Activated CD8-positive, alpha-beta memory T cell treated with anti-CD3 and anti-CD28 coated beads, Interleukin-2, amount 10 ng/mL, durations not matched to agents 7 days and 5 days (primary cell): ENCODE data around the gene DNAJB6. TPM values are rescaled to one million over a fixed set of nuclear protein-coding genes. Genes with fewer than 3 reads are reported as not detected.
"Not testable (repeated sequence)": the region's sequence is repeated elsewhere in the genome, so short reads cannot be mapped to it uniquely, and the experiment has no call there.

Source experiments
- ATAC-seq: fragments of 150-1000 bp; cut with Tn5 transposase; one replicate; pipeline ENCODE4 v1.10.0; 2021; ENCODE audit warnings: moderate library complexity
- CTCF ChIA-PET: fragments of 350-600 bp; sonication (Branson Sonifier 250); formaldehyde crosslinking; loops from one replicate; lab custom pipeline; 2021; ENCODE audit warnings: antibody characterized with exemption; lab: Charles Lee
- DNase-seq: peaks from one replicate; pipeline ENCODE4 v3.0.0-alpha.2; 2020
- H3K27ac Mint-ChIP-seq: one replicate; pipeline ENCODE4 v1.8.0; 2021; ENCODE audit warnings: mild to moderate bottlenecking, mixed read lengths
- H3K27me3 Mint-ChIP-seq: one replicate; pipeline ENCODE4 v1.8.0; 2021; ENCODE audit warnings: mixed read lengths
- H3K36me3 Mint-ChIP-seq: one replicate; pipeline ENCODE4 v1.8.0; 2021; ENCODE audit warnings: mild to moderate bottlenecking, mixed read lengths
- H3K4me1 Mint-ChIP-seq: one replicate; pipeline ENCODE4 v1.8.0; 2021; ENCODE audit warnings: mixed read lengths
- H3K4me3 Mint-ChIP-seq: one replicate; pipeline ENCODE4 v1.8.0; 2021; ENCODE audit warnings: mild to moderate bottlenecking, moderate library complexity, mixed read lengths
- H3K9me3 Mint-ChIP-seq: one replicate; pipeline ENCODE4 v1.8.0; 2022; ENCODE audit warnings: low read depth, mixed read lengths
- total RNA-seq, 2 experiments: library from RNA; stranded (reverse); gene quantifications; one replicate each; pipeline ENCODE4 v1.2.3, GENCODE V29; 2021

Gene DNAJB6
- total RNA-seq, 2 experiments from 2014 or later = 82.0 to 85.6 TPM

DNA sequence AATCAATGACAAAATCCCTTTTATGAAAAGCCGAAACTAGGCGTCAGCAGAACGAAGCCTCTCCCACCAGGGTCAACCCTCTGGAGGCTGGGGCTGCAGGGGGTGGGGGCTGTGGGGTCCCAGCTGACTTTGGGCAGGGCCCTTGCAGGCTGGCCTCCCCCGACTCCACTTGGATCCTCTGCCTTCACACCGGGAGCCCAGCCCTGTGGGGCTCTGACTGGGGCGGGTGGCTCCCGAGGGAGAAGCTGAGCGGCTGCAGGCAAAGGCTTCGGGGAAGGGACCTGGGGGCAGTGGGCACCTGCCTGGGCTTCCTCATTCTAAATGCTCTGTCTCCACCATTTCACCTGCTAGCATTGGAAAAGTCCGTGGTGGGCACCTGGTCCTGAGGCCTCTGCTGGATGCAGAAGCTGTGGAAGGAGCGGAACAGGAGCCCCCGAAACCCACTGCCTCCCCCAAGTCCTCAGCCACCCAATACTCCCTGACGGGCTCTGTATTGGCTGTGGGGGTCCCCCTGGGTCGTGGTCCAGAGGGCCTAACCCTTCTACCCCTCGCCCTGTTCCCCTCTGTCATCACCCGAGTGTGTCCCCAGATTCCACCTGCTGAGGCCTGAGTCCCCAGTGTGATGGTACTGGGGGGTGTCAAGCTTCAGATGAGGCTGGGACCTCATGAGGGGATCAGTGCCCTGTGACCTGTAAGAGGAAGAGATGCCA is 108.6 kb downstream of the DNAJB6 start:
- ATAC-seq (no peak), DNase-seq (peak; percentile 33)
- peaks cover 6% of the 10 kb centered on the region for H3K27me3 Mint-ChIP-seq
- no peak overlapping the region for H3K4me3 Mint-ChIP-seq
- CTCF ChIA-PET = no interaction called here
- no peaks in the 10 kb centered on the region for H3K36me3 Mint-ChIP-seq
- no peaks in the 10 kb centered on the region for H3K4me1 Mint-ChIP-seq
- no peak overlapping the region for H3K27ac Mint-ChIP-seq
- H3K9me3 Mint-ChIP-seq = no peaks in the 10 kb centered on the region

DNA sequence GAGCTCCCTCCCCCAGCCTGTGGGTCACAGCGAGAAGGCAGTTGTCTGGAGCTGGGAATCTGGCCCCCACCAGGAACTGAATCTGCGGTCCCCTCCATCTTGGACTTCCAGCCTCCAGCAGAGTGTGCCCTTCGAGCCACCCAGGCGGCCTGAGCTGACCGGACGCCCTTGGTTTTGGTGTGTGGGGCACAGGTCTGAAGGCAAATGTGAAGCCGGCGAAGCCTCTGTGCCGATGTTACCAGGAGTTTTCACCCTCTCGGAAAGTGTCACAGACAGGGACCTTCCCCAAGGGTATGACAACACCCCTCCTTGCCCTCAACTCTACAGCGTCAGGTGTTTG is 109.1 kb downstream of the DNAJB6 start:
- H3K36me3 Mint-ChIP-seq = no peaks in the 10 kb centered on the region
- DNase-seq = peak; percentile 23
- no peak for ATAC-seq
- no peak overlapping the region for H3K27ac Mint-ChIP-seq
- H3K27me3 Mint-ChIP-seq = peaks cover 8% of the 10 kb centered on the region
- CTCF ChIA-PET = no interaction called here
- no peak overlapping the region for H3K4me3 Mint-ChIP-seq
- H3K4me1 Mint-ChIP-seq = no peaks in the 10 kb centered on the region
- H3K9me3 Mint-ChIP-seq = no peaks in the 10 kb centered on the region

DNA sequence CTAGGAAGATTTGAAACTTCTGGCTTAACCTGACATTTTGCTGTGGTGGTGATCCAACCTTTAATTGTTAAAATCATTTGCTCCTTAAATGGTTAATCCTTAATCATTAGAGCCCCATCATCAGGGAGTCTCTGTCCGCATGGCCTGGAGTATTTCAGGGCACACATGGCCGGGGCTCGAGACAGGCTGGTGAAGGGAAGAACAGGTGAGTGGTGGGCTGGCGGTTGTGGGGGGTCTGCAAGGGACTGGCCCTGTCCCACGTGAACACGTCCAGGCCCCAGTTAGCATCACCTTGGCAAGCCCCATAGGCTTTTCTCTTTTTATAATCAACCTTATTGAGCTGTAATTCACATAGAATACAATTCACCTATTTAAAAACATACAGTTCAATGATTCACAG is 109.5 kb downstream of the DNAJB6 start:
- Mint-ChIP-seq H3K4me1 (no peaks in the 10 kb centered on the region), H3K27me3 (peaks cover 9% of the 10 kb centered on the region), H3K27ac (no peak overlapping the region), H3K9me3 (no peaks in the 10 kb centered on the region), H3K4me3 (no peak overlapping the region), H3K36me3 (no peaks in the 10 kb centered on the region)
- CTCF ChIA-PET = no interaction called here
- peak; percentile 29 for DNase-seq
- ATAC-seq = no peak

DNA sequence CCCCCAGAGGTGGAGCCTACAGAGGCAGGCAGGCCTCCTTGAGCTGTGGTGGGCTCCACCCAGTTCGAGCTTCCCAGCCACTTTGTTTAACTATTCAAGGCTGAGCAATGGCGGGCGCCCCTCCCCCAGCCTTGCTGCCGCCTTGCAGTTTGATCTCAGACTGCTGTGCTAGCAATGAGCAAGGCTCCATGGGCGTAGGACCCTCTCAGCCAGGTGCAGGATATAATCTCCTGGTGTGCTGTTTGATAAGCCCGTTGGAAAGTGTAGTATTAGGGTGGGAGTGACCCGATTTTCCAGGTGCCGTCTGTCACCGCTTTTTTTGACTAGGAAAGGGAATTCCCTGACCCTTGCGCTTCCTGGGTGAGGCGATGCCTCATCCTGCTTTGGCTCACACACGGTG is 117.2 kb downstream of the DNAJB6 start:
- CTCF ChIA-PET, H3K4me1 Mint-ChIP-seq, H3K36me3 Mint-ChIP-seq: not testable (repeated sequence)

DNA sequence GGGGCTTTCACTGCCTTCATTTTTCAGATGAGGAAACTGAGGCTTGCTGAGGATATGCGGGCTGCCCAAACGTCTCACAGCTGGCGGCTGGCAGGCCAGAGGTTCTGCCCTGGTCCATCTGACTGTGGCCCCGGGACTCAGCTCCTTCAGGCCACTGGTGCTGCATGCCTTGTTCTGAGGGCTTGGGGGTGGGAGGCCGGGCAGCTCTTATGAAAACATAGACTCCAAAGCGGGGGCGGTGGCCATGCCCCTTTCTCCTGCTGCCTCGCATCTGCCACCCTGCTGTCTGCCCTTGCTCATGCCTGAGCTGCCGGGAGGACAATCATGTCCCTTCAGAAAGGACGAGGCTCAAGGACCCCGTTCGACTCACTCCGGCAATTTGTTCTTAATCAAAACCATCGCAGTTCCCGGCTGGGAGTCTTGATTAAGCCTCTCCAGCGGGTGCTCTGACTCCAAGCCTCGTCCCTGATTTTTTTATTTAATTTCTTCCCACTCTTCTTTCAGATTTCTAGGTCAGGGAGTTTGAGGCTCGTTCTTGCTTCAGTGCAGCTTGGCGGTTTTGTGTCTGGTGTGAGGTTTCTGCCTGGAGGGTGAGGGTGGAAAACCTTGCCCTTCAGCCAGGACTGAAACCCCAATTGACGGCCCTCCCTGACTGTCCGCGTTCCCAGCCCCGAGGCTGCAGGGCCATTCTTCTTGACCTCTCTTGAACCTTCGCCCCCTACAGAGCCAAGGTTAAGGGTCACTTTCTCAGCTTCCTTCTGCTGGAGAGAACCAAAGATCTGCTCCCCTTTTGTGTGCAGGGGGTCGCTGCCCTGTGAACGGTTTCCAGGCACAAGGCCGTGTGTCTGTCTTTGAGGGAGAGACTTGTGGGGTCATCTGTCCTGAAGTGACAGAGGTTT is 120.8 kb downstream of the DNAJB6 start:
- no peak for ATAC-seq
- H3K27me3 Mint-ChIP-seq = peaks cover 44% of the 10 kb centered on the region
- H3K4me1 Mint-ChIP-seq = peaks cover 5% of the 10 kb centered on the region
- CTCF ChIA-PET = no interaction called here
- H3K36me3 Mint-ChIP-seq = peaks cover 3% of the 10 kb centered on the region
- H3K27ac Mint-ChIP-seq = no peak overlapping the region
- H3K4me3 Mint-ChIP-seq = no peak overlapping the region
- DNase-seq = peak; percentile 11
- peaks cover 6% of the 10 kb centered on the region for H3K9me3 Mint-ChIP-seq

More for the DNA sequence above, 117.2 kb downstream of the DNAJB6 start:
- not testable (repeated sequence) for H3K4me3 Mint-ChIP-seq, H3K27ac Mint-ChIP-seq, DNase-seq, H3K9me3 Mint-ChIP-seq, ATAC-seq
- peaks cover 47% of the 10 kb centered on the region for H3K27me3 Mint-ChIP-seq

DNA sequence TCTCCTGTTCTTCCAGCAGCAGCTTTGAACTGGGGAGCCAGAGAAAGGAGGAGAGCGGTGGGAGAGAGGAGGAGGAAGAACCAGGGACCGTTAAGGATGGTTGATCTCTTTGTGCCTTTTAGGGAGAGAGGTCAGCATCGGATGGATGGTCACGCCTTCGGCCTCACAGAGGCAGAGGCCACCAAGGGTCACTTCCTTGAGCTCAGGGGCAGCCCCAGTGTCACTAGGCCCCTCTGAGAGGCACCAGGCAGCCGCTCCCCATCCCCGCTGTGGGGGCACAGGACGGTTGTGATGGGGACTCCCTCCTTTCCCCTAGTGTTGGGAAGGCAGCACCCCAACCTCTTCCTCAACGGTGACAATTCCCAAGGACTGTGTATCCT is 121.4 kb downstream of the DNAJB6 start:
- Mint-ChIP-seq H3K36me3 (peaks cover 3% of the 10 kb centered on the region), H3K27ac (no peak overlapping the region), H3K9me3 (peaks cover 6% of the 10 kb centered on the region), H3K4me3 (no peak overlapping the region), H3K4me1 (peaks cover 10% of the 10 kb centered on the region), H3K27me3 (peaks cover 37% of the 10 kb centered on the region)
- CTCF ChIA-PET = no interaction called here
- DNase-seq (no peak), ATAC-seq (no peak)

DNA sequence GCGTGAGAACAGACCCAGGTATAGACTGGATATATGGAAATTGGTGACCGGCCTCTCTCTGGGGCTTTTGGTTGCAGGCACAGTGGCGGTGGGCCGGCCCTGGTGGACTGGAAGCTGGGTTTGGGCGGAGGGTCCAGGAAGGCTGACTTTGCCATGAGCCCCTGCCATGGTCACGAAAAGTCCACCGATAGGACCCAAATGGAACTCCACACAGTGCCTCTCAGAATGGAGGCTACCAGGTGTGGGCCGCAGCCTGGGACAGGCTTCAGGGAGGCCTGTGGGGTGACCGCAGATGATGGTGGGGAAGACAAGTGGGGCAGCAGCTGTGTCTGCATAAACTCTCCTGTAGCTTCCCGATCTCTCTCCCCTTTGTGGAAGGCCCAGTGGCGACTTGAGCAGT is 123.2 kb downstream of the DNAJB6 start:
- DNase-seq = peak; percentile 38
- CTCF ChIA-PET = interaction anchor here (1.0 kb wide), 1 partner anchor 11 kb away, joined by 3 read pairs; no protein-coding TSS in a partner anchor
- no peak for ATAC-seq
- H3K27ac Mint-ChIP-seq = no peak overlapping the region
- no peaks in the 10 kb centered on the region for H3K9me3 Mint-ChIP-seq
- peaks cover 10% of the 10 kb centered on the region for H3K4me1 Mint-ChIP-seq
- no peak overlapping the region for H3K4me3 Mint-ChIP-seq
- no peaks in the 10 kb centered on the region for H3K36me3 Mint-ChIP-seq
- H3K27me3 Mint-ChIP-seq = peaks cover 34% of the 10 kb centered on the region

DNA sequence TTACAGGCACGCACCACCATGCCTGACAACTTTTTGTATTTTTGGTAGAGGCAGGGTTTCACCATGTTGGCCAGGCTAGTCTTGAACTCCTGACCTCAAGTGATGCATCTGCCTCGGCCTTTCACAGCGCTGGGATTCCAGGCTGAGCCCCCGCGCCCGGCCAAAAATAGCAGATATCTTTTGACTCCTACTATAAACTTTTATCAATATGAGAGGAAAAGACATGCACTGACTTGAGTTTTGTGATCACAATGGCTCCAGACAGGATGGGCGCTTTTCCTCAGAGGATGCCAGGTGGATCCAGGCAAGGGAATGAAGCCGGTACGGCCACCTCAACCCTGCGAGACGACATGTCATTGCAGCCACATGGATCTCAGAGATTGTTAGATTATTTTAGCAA is 123.9 kb downstream of the DNAJB6 start:
- no peak overlapping the region for H3K27ac Mint-ChIP-seq
- H3K9me3 Mint-ChIP-seq = no peaks in the 10 kb centered on the region
- no peak overlapping the region for H3K4me3 Mint-ChIP-seq
- peaks cover 34% of the 10 kb centered on the region for H3K27me3 Mint-ChIP-seq
- CTCF ChIA-PET = interaction anchor here (1.0 kb wide), 1 partner anchor 11 kb away, joined by 3 read pairs; no protein-coding TSS in a partner anchor
- H3K4me1 Mint-ChIP-seq = peaks cover 10% of the 10 kb centered on the region
- ATAC-seq (no peak), DNase-seq (no peak)
- H3K36me3 Mint-ChIP-seq = no peaks in the 10 kb centered on the region

DNA sequence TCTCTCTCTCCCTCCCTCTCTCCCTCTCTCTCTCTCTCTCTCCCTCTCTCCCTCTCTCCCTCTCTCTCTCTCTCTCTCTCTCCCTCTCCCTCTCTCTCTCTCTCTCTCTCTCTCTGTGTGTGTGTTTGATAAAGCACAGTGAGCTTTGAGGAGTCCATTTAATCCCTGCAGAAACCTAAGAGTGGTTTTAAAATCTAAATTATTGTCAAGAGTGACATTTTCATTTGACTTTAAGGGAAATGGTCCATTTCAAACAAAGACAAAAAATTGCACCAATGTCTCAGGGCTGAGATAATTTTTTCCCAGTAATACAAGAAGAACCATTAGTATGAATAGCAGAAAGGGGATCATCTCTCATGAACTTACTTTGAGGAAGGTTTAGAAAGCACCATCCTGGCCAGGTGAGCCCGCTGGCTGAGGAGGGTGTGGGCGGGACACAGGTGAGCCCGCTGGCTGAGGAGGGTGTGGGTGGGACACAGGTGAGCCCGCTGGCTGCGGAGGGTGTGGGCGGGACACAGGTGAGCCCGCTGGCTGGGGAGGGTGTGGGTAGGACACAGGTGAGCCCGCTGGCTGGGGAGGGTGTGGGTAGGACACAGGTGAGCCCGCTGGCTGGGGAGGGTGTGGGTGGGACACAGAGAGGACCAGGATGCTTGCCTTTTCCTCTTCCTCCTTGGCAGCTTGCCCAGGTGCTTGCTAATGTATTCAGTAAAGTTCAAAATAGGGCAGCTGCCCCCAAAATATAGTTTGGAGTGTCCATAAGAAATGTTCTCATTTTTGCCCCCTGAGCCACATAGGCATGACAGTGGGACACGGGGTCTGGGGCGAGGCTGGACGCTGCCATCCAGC is 125.0 kb downstream of the DNAJB6 start:
- Mint-ChIP-seq H3K4me3 (no peak overlapping the region), H3K36me3 (no peaks in the 10 kb centered on the region), H3K27ac (no peak overlapping the region), H3K9me3 (no peaks in the 10 kb centered on the region), H3K27me3 (peaks cover 35% of the 10 kb centered on the region), H3K4me1 (peaks cover 10% of the 10 kb centered on the region)
- ATAC-seq = no peak
- peak; percentile 9 for DNase-seq
- CTCF ChIA-PET = no interaction called here

DNA sequence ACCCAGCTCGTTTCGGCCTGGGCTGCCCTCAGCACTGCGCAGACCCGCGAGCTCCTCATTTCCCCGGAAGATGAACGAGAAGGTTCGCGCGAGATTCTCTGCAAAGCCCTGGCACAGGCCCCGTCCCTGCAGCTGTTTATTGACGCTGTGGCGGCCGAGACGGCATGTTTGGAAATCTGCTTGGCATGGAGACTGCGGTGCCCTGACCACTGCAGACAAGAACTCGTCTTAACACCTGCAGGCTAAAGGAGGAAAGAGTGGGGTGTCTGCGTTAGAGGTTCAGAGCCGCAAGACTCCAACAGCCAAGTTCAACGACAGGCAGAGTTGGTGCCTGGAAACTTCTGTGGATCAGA is 125.6 kb downstream of the DNAJB6 start:
- Mint-ChIP-seq H3K27ac (no peak overlapping the region), H3K4me1 (peaks cover 10% of the 10 kb centered on the region), H3K36me3 (no peaks in the 10 kb centered on the region), H3K27me3 (peaks cover 29% of the 10 kb centered on the region), H3K4me3 (no peak overlapping the region), H3K9me3 (no peaks in the 10 kb centered on the region)
- DNase-seq = peak; percentile 32
- no peak for ATAC-seq
- CTCF ChIA-PET = no interaction called here

DNA sequence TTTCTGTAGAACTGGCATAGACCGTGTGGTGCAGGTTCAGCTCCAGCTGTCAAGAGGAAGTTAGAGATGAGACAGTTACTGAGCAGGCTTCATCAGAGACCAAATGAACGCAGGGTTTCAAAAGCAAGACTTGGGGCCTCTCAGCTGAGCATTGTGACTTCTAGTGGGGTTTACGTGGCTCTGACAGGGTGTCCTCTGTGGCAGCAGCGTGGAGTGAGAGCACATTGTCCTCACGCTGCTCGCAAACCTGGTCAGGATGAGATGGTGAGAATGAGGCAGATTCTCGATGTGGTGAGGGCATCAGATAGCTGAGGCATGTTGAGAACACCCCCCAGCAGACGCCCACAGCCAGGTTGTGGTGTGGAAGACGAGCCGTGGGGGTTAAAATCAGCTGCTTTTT is 126.0 kb downstream of the DNAJB6 start:
- Mint-ChIP-seq H3K36me3 (no peaks in the 10 kb centered on the region), H3K27me3 (peaks cover 24% of the 10 kb centered on the region), H3K4me1 (peaks cover 10% of the 10 kb centered on the region), H3K4me3 (no peak overlapping the region), H3K27ac (no peak overlapping the region), H3K9me3 (no peaks in the 10 kb centered on the region)
- ATAC-seq = peak; percentile 23
- peak; percentile 40 for DNase-seq
- CTCF ChIA-PET = no interaction called here

DNA sequence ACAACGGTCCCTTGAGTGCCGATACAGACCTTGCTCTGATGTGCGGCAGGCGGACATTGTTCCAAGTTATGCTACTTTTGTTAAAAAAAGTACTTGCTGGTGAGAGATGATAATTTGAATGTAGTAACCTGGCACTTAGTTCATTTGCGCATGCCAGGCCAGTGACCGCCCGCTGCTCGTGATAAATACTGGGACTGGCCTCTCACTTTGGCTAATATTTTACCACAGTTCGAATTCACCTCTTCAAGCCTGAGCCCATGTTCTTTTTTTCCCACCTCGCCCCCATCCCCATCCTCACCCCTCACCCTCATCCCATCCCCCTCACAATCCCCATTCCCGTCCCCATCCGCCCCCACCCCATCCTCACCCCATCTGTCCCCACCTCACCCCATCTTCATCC is 126.4 kb downstream of the DNAJB6 start:
- Mint-ChIP-seq H3K27ac (no peak overlapping the region), H3K27me3 (peaks cover 22% of the 10 kb centered on the region), H3K9me3 (no peaks in the 10 kb centered on the region), H3K36me3 (no peaks in the 10 kb centered on the region), H3K4me3 (no peak overlapping the region), H3K4me1 (peaks cover 10% of the 10 kb centered on the region)
- CTCF ChIA-PET = no interaction called here
- ATAC-seq = no peak
- no peak for DNase-seq
